Fibroblast of villous mesenchyme (primary cell): Measurements from ENCODE around the gene LYZL4. TPM values are rescaled to one million over a fixed set of nuclear protein-coding genes. Genes with fewer than 3 reads are reported as not detected.

ENCODE experiments used
- DNase-seq: peaks from one replicate; pipeline ENCODE4 v3.0.0-alpha.2; 2010; ENCODE audit warnings: low read depth
- H3K4me3 ChIP-seq: 2 replicates; pipeline ENCODE4 v1.5.1; 2011; ENCODE audit warnings: low read depth, mild to moderate bottlenecking, low read length
- total RNA-seq: library from RNA; depleted of rRNA; stranded (reverse); fragments of >200 nt; gene quantifications from 2 replicates; pipeline ENCODE4 v1.2.3, GENCODE V29; 2012
- TF ChIP-seq, protein P1 (sequence below): IDR thresholded peaks from 2 replicates; pipeline ENCODE4 v1.5.1; 2012; ENCODE audit warnings: low read depth, mild to moderate bottlenecking, low read length; ENCODE audit not compliant: insufficient read depth

LYZL4 gene
- total RNA-seq, 1 donor, result not detected

DNA sequence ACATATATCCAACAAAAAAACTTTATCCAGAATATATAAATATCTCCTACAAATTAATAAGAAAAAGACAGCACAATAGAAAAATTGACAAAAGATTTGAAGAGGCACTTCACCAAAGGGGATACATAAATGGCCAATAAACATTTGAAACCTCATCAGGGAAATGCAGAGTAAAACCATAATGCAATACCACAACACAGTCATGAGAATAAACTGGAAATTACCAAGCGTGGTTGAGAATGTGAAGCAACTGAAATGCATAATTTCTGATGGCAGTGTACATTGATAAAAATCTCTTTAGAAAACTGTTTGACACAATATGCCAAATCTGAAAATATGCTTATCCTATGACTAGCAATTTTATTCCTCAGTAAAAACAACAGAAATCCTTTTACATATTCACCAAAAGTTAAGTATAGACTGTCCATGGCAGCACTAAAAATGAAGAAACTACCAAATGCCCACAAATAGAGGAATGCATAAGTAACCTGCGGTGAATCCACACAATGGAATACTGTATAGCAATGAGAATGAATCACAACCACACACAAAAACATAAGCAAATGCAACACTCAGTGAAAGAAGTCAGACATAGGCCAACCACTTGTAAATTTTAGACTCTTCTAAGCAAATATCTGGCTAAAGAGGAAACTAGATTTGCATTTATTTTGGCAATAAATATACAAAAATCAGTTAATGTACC, 7.9 kb downstream of the LYZL4 start:
- H3K4me3 ChIP-seq, result no peak overlapping the region
- no peak for DNase-seq
- TF ChIP-seq, protein P1, sequence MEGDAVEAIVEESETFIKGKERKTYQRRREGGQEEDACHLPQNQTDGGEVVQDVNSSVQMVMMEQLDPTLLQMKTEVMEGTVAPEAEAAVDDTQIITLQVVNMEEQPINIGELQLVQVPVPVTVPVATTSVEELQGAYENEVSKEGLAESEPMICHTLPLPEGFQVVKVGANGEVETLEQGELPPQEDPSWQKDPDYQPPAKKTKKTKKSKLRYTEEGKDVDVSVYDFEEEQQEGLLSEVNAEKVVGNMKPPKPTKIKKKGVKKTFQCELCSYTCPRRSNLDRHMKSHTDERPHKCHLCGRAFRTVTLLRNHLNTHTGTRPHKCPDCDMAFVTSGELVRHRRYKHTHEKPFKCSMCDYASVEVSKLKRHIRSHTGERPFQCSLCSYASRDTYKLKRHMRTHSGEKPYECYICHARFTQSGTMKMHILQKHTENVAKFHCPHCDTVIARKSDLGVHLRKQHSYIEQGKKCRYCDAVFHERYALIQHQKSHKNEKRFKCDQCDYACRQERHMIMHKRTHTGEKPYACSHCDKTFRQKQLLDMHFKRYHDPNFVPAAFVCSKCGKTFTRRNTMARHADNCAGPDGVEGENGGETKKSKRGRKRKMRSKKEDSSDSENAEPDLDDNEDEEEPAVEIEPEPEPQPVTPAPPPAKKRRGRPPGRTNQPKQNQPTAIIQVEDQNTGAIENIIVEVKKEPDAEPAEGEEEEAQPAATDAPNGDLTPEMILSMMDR, result no peak

DNA sequence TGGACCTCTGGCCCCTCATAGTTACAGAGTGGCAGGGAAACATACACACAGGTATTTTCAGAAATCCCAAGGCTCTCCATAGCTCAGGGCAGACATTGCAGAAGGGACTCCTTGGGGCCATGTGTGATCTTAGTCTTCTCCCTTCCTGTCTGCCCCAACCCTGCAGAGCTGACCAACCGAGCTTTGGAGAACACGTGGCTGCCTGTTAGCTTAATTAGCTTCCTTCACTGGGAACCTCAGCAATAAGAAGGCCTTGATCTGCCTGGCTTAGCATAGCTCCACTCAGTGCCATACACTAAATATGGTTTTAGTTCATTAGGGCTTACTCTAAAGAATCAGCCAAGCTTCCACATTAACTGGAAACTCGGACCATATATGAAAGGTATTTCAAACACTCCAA, 12.3 kb downstream of the LYZL4 start:
- TF ChIP-seq, protein P1, result no peak
- no peak for DNase-seq
- H3K4me3 ChIP-seq, result no peak overlapping the region

DNA sequence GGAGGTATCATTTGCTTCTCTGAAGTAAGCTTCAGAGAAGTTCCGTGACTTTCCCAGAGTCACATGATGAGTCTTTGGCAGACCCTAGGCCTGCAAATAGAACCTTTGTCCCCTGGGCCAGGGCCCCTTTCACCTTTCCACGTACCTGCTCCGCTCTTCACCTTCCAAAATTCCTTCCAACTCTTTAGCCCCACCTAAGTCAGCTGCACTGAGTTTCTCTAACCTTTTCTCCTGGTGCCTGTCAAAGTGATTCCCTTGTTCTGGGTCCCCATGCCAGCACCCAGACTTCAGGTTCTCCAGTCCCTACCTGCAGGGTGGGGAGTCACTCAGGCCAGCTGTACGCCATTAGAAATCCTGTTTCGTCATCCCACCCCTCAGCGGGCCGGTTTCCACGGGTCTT, 12.8 kb downstream of the LYZL4 start:
- TF ChIP-seq, protein P1, result no peak
- H3K4me3 ChIP-seq, result no peak overlapping the region
- no peak for DNase-seq

DNA sequence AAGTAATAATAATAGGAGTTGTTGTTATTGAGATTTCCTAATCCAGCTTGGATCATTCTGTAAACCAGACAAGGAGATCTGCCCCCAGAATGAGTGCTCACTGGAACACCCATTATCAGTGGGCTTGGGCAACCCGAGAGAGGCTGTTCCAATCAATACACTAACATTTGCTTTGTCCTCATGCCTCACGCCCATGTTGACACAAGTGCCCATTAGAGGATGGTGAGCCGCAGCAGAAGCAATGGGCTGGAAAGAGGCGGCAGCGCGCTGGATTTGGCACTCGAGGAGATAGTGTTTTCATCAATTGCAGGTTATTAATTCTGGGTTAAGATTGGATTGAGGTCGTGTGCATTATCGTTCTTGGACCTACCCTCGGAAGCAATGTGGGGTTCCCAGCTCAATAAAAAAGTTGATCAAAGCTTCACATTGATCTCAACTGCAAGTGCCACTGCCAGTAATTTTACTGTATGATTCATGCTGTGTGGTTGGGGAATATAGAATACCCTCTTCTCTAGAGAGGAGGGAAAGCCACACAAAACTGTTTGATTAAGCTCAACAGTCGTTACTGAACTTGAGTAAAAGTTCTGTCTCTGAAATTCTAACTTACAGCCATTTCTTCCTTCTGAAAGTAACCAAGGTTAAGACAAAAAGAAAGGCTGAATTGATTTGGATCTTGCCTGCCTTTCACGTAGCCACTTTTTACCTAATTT, 15.7 kb downstream of the LYZL4 start:
- TF ChIP-seq, protein P1, result no peak
- no peak for DNase-seq

DNA sequence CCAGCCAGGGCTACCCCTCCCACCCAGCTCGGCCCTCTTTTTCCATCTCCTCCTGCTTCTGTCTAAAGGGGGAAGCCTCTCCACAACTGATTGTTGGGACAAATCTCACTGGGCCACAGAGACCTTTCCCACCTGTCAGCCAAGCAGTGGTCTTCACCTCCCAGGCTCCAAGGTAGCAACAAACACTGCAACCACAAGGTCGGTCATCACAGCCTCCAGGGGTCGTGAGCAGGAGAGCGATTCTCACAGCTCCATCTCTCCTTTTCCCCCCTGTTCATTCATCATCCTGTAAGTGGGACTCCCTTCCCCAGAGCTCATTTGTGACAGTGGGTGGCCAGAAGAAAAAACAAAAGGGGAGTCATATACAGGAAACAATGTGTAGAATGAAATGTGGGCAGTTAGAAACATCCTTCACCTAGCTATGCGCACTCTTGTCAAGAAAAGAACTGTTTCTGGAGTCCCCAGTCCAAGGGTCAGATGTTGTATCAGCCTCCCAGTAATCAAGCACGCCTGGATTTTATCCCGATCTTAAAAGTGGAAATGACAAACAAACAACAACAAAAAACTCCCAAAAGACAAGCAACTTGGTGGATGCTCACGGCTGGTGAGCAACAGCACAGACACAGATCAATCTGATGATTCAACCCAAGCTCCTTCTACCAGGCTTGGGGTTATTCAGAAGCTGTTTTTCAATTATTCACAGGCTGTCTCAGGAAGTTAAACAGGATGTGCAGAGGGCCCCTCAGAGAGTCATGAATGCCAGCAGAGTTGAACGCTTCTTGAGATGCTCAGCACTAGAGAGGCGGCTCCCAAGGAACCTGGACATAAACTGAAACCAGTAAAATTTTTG, 22.4 kb downstream of the LYZL4 start:
- H3K4me3 ChIP-seq, result no peak overlapping the region
- TF ChIP-seq, protein P1, result no peak
- DNase-seq, result no peak

More for the DNA sequence above, 15.7 kb downstream of the LYZL4 start:
- H3K4me3 ChIP-seq, result no peak overlapping the region

DNA sequence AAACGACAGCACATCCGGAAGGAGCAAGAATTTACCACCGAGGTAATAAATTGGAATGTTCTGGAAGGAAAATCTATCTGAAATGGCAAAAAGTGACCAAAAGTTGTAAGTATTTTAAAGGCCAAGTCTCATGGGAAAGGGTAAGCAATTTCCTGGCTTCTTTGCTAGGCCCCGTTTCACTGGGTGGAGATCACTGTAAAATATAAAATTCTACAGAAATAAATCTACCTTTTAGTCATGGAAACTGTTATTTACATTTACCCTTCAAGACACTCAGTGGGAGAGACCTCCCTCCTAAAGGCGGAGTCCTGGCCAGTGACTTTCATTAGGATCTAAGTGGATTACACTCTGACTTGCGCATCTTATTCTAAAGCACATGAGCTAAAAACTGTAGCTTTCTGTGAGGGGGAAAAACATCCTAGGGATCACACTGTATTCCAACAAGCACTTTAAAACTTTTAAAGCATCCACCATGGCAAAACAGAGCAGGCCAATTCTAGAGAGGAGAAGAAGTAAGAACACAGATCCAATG, 28.8 kb downstream of the LYZL4 start:
- no peak for DNase-seq
- TF ChIP-seq, protein P1, result no peak
- no peak overlapping the region for H3K4me3 ChIP-seq
